Measurements from ENCODE around the gene MBP.
A peak's percentile ranks its signal among the peaks of the same experiment; 100 is the strongest.

The MBP gene

GRCh38 chr18:77151033-77151771 is 18.6 kb upstream of the MBP start:
- no peak for DNase-seq (ENCODE audit: low spot score)

- no peak for DNase-seq (ENCODE audit: low spot score)
Observed at GRCh38 chr18:77150588-77150987, 18.0 kb upstream of the MBP start.

GRCh38 chr18:77148289-77148688 is 15.7 kb upstream of the MBP start:
- no peak for DNase-seq (ENCODE audit: low spot score)

DNA sequence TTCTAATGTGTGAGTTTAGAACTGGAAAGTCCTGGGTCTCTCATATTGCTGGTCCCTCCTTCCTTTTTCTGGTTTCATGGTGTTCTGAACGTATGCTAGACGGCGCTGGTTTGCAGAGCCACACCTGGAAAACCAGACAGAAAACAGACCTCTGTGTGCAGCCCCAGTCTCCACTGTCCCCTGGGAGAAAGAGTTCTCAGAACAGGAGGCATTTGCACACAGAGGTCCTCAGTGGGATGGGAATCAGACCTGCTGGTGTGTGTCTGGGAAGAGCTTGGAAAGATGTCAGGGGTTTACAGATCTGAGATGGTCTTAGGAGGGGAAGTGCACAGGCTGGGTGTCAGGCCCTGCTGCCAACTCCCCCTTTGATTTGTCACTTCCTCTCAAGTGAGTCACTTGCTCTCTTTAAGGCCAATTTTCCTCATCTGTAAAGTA is 14.9 kb upstream of the MBP start:
- peak; percentile 29 for DNase-seq (ENCODE audit: low spot score)

DNA sequence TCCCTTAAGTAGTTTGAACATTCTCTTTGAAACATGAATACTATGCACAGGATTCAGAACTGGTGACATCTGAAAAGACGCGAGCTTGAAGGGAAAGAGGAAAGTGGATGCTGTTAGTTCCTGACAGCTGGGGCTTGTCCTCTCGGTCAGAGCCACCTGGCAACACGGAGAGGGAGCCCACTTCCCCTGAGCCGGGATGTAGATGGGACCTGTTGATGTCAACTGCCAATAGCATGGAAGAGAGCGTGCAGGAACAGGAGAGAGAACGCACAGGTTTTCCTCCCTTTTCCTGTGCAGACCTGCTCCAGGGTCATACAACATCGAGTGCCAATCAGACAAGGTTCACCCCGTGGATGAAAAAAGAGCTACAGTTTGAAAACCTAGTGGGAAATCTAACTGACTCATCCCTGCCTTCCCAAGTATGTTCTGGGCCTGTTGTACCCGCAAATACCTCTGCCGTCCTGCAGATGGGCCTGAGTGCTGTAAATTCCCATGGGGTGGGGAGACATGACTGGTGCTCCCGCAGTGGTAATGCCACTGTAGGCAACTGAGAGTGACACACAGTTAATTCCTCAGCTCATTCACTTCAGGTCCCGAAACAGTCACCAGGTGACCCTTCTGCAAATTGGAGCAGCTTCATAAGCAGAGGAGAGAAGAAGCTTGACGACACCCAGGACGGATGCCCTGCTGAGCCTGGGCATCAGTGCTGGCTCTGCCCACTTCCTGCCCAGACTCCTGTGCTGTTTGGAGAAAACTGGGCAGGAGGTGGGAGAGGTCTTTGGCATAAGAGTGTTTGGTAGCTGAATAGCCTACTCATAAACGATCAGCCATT is 13.9 kb upstream of the MBP start:
- no peak for DNase-seq (ENCODE audit: low spot score)

DNA sequence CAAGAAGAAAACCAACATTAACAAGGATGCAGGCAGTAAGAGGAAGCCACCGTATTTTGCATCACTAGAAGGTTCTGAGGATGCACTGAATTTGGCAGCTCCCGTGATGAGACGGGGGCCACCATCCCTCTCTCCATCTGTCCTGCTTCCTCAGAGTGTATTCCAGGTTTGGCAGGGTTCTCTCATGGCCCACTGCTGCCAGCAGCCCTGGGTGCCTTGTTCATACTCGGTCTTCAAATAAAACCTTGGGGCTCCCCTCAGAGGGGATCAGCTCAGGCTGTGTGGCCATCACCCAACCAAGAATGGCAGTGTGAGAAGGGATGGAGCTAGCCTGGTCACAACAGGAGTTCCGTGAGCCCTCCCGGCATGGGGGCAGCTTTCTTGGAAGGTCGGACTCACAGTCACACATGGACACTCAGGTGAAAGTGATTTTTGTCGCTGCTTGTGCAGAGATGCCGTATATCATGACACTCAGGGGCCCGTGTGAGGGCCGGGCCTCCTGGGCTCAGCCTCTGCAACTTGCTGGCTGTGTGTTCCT is 12.8 kb upstream of the MBP start:
- DNase-seq (ENCODE audit: low spot score), result no peak

- no peak for DNase-seq (ENCODE audit: low spot score)
Observed at GRCh38 chr18:77144451-77145118, 12.0 kb upstream of the MBP start.

- DNase-seq (ENCODE audit: low spot score), result no peak
Observed at GRCh38 chr18:77144046-77144445, 11.5 kb upstream of the MBP start.

- DNase-seq (ENCODE audit: low spot score), result no peak
Observed at GRCh38 chr18:77143196-77143595, 10.6 kb upstream of the MBP start.

DNA sequence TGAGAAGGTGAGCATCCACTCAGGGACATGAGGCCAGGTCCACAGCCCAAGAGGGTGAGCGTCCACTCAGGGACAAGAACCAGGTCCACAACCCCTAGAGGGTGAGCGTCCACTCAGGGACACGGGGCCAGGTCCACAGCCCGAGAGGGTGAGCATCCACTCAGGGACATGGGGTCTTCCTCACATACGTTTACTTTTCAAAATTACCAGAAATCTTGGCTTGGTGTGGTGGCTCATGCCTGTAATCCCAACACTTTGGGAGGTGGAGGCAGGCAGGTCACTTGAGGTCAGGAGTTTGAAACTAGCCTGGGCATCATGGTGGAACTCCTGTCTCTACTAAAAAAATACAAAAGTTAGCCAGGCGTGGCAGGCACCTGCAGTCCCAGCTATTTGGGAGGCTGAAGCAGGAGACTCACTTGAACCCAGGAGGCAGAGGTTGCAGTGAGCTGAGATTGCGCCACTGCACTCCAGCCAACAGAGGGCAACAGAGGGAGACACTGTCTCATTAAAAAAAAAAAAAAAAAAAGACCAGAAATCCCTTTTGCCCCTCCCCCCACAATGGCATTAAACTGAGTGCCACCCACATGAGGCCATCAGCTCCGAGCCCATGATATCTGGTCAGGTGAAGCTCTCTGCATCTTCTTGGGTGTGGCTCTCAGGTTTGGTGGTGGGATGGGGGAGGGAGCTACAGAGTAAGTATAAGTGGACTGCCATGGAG is 9.0 kb upstream of the MBP start:
- DNase-seq (ENCODE audit: low spot score), result no peak

DNA sequence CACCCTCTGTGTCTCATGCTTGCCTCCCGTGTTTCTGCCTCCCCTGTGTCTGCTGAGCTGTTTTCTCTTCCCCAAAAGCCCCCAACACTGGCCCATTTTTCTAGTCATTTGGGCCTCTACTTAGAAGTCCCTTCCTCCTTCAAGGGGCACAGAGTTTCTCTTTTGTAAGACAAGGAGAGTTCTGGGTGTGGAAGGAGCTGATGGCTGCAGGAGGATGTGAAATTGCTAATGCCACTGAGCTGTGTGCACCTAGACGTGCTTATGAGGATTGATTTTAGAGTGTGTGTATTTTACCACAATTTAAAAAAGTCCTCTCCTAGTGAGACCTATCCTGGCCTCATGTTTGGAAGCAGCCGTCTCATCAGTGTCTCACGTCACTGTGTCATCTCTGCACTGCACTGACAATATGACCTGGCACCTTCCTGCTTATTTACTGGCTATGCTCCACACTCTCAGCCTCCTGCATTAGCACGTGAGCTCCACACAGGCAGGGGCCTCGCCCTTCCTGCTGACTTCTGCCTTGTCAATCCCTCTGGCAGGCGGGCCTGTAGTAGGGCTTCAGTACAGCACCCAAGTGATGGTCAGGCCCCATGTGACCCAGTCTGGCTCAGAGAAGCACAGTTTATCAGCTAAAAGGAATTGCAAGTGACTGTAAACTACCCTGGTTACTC is 8.0 kb upstream of the MBP start:
- peak; percentile 69 for DNase-seq (ENCODE audit: low spot score)

- no peak for DNase-seq (ENCODE audit: low spot score)
Observed at GRCh38 chr18:77140030-77140429, 7.4 kb upstream of the MBP start.

DNA sequence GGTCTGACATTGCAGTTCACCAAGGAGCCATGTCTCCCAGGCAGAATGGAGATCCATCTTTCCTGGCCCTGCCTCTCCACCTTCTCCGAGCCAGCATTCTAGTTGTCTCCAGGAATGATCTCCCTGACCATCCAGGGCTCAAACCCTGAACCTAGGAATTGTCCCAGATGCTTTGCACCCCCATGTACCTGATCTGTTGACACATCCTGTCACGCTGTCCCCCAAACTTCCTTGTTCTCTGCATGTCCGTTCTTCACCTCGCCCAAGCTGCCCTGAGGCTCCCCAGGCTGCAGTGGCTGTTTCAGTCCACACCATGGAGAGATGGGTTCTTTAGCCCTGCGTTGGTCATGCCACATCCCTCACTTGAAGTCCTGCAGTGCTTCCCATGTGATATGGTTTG is 7.0 kb upstream of the MBP start:
- DNase-seq (ENCODE audit: low spot score), result no peak

DNA sequence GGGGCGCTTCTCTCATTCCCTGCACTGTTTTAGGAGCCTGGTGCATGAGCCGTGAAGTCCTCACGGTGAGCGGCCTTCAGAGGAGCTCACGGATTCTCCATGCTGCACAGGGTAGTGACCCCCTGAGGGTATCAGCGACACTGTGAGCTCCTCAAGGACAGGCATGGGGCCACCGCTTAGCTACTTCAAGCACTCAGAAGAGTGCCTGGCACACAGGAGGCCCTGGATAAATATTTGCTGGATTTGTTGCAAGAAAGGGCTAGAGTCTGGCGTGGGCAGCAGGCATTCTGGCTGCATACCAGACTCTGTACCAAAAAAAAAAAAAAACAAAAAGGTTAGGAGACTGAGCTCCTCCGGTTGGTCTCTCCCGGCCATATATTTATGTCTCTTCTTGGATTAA is 5.7 kb upstream of the MBP start:
- DNase-seq (ENCODE audit: low spot score), result no peak

- DNase-seq (ENCODE audit: low spot score), result no peak
Observed at GRCh38 chr18:77137851-77138250, 5.3 kb upstream of the MBP start.

DNA sequence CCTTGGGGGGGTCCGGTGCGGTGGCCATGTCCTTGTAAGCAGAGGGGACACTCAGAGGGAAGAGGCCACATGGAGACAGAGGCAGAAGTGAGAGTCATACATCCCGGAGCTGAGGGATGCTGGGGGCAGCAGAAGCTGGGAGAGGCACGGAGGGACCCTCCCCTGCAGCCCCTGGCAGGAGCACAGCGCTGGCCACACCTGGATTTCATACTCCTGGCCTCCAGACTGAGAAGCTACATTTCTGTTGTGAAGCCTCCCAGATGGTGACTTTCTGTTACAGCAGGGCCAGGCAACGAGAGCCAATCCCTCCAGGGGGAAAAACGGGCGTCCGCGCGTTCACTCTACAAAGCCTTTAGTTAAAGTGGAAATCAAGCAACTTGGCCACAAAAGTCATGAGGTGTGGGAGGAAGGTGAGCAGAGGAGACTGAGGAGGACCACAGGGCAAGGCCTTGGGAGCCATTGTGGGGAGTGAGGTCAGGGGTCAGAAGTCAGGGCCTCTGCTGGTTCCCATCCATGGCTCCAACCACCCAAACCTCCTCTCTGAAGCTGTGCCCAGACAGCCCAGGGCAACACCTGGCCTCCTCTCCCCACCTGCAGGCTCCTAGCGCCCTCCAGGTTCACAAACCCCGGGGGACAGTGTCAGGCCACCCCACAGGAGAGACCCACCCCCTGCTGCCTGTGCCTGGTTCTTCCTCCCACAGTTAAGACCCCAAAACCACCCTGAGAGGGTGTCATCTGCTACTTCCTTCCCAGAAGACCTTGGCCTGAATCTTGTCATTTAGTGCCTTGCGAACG is 4.5 kb upstream of the MBP start:
- DNase-seq (ENCODE audit: low spot score), result no peak

- no peak for DNase-seq (ENCODE audit: low spot score)
Observed at GRCh38 chr18:77136076-77136718, 3.6 kb upstream of the MBP start.

GRCh38 chr18:77135339-77136075 is 2.9 kb upstream of the MBP start:
- no peak for DNase-seq (ENCODE audit: low spot score)

DNA sequence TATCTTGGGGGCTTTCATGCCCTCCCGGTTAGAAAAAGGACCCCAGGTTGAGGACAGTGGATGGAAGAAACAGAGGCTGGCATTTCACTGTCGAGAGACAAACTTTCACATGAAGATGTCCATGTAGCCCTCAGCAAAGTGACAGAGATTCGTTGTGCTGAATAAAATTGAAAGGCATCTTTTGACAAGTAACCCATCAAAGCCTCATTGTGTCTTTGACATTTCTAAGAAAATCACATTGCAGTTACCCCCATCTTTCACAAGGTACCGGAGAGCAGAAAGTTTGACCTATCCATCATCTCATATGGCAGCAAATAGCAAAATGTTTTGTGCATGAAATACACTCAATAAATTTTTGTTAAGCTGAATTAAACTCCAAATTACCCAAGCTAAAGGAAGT is 2.0 kb upstream of the MBP start:
- DNase-seq (ENCODE audit: low spot score), result no peak
